K562 (cell line): Measurements from ENCODE around the gene BAHD1. TPM values are rescaled to one million over a fixed set of nuclear protein-coding genes. Genes with fewer than 3 reads are reported as not detected.

Source experiments
- ATAC-seq: fragments of 200-7000 bp; cut with Tn5 transposase; 3 replicates; pipeline ENCODE4 v1.9.1; 2020; ENCODE audit warnings: moderate library complexity
- BruUV-seq: library from RNA; stranded (reverse); fragments of 400-500 nt; replicated peaks from 2 replicates; lab custom pipeline; 2021; lab: Mats Ljungman, UMichigan
- CTCF ChIA-PET: fragments of 300-600 bp; formaldehyde crosslinking; extraction: SDS; loops from one replicate; lab custom pipeline; 2021; ENCODE audit warnings: low intra/inter-chr PET ratio; lab: Yijun Ruan, JAX
- POLR2A ChIA-PET: fragments of 300-600, 350-650 bp; sonication (Branson Sonifier 250); formaldehyde crosslinking; extraction: SDS; loops from one replicate; lab custom pipeline; 2021; ENCODE audit warnings: antibody characterized with exemption, inconsistent platforms; lab: Yijun Ruan, JAX
- DNase-seq, 4 experiments: peaks; one replicate each; pipeline versions ENCODE4 v3.0.0 to v3.0.0-alpha.2; 2011 to 2018; ENCODE audit warnings: low spot score in 3 of 4, mixed read lengths in 3 of 4; ENCODE audit errors: extremely low read depth in 1 of 4
- FAIRE-seq: peaks from 2 replicates; lab custom pipeline; 2011; peaks lifted over from hg19 to GRCh38; lab: Jason Lieb, UNC
- H2AFZ ChIP-seq: 2 replicates; pipeline ENCODE4 v1.6.0; 2011; ENCODE audit warnings: low read depth, low read length, control low read depth, inconsistent platforms
- H3K27ac ChIP-seq: fragments of 200-600 bp; 3 replicates; pipeline ENCODE4 v1.8.0; 2011; ENCODE audit warnings: low read depth, mild to moderate bottlenecking, control low read depth, inconsistent platforms, low read length, moderate library complexity, mixed read lengths; ENCODE audit errors: extremely low read depth
- H3K27me3 ChIP-seq, 2 experiments: fragments of 300-600 bp in 1 of 2; 2 replicates in 1 of 2; 3 replicates in 1 of 2; pipeline versions ENCODE4 v1.6.0 to v1.8.0; 2011; ENCODE audit warnings: inconsistent platforms in 2 of 2, low read length in 2 of 2, mild to moderate bottlenecking in 1 of 2, mixed read lengths in 1 of 2, moderate library complexity in 1 of 2; ENCODE audit not compliant: control insufficient read depth in 2 of 2, insufficient read depth in 2 of 2
- H3K36me3 ChIP-seq: fragments of 300-600 bp; 3 replicates; pipeline ENCODE4 v1.8.0; 2011; ENCODE audit warnings: mild to moderate bottlenecking, low read length, inconsistent platforms; ENCODE audit not compliant: control insufficient read depth, insufficient read depth
- H3K4me1 ChIP-seq, 2 experiments: fragments of 200-600 bp in 1 of 2; replicated peaks in 1 of 2; 2 replicates in 1 of 2; 3 replicates in 1 of 2; pipeline versions ENCODE4 v1.5.1 to v1.8.0; 2011; ENCODE audit warnings: inconsistent platforms in 2 of 2, low read length in 2 of 2, mild to moderate bottlenecking in 1 of 2, mixed read lengths in 1 of 2, moderate library complexity in 1 of 2; ENCODE audit not compliant: control insufficient read depth in 2 of 2, insufficient read depth in 2 of 2
- H3K4me2 ChIP-seq: 2 replicates; pipeline ENCODE4 v1.6.1; 2011; ENCODE audit warnings: low read length, control low read depth, inconsistent platforms, mixed read lengths; ENCODE audit not compliant: insufficient read depth
- H3K4me3 ChIP-seq: fragments of 200-600 bp; sonication (generic), shearing (Covaris generic); 2 replicates; pipeline ENCODE4 v1.5.1; 2016; ENCODE audit warnings: control low read depth, inconsistent platforms
- H3K79me2 ChIP-seq: fragments of 200-600 bp; 3 replicates; pipeline ENCODE4 v1.8.0; 2011; ENCODE audit warnings: low read length, inconsistent platforms; ENCODE audit not compliant: control insufficient read depth, insufficient read depth
- H3K9ac ChIP-seq, 2 experiments: 2 replicates each; pipeline versions ENCODE4 v1.6.0 to v1.6.1; 2011; ENCODE audit warnings: low read depth in 2 of 2, low read length in 2 of 2, control low read depth in 1 of 2, inconsistent platforms in 1 of 2, mild to moderate bottlenecking in 1 of 2, mixed read lengths in 1 of 2; ENCODE audit not compliant: insufficient read depth in 1 of 2
- H3K9me1 ChIP-seq: one replicate; pipeline ENCODE4 v1.6.0; 2011; ENCODE audit warnings: inconsistent platforms, mild to moderate bottlenecking, low read length, moderate library complexity; ENCODE audit not compliant: control insufficient read depth, insufficient read depth
- H3K9me3 ChIP-seq: replicated peaks from 2 replicates; pipeline ENCODE4 v1.5.1; 2011; ENCODE audit warnings: low read depth, low read length, inconsistent platforms; ENCODE audit not compliant: control insufficient read depth, insufficient read depth
- H4K20me1 ChIP-seq: replicated peaks from 2 replicates; pipeline ENCODE4 v1.6.1; 2011; ENCODE audit warnings: low read length, inconsistent platforms, mixed read lengths; ENCODE audit not compliant: control insufficient read depth, insufficient read depth
- AFF1 ChIP-seq, 2 experiments: fragments of 450-650 bp; IDR thresholded peaks; 2 replicates each; pipeline ENCODE4 v1.6.1; 2018; ENCODE audit warnings: mild to moderate bottlenecking in 2 of 2, low read depth in 1 of 2; ENCODE audit not compliant: partially characterized antibody in 2 of 2
- CREB1 ChIP-seq, 2 experiments: sonication (generic) in 1 of 2; formaldehyde crosslinking in 1 of 2; IDR thresholded peaks; 2 replicates each; pipeline versions ENCODE4 v1.6.1 to v1.8.0; 2012 to 2022; ENCODE audit warnings: inconsistent platforms in 1 of 2, mild to moderate bottlenecking in 1 of 2, missing genetic modification reagents in 1 of 2, moderate library complexity in 1 of 2
- KDM1A ChIP-seq, 2 experiments: fragments of 450-650 bp; IDR thresholded peaks; 2 replicates each; pipeline ENCODE4 v1.6.1; 2016; ENCODE audit warnings: mild to moderate bottlenecking in 2 of 2
- MCM3 ChIP-seq: fragments of 450-650 bp; IDR thresholded peaks from 2 replicates; pipeline ENCODE4 v1.6.1; 2016
- MED1 ChIP-seq: sonication (generic); formaldehyde crosslinking; IDR thresholded peaks from 2 replicates; pipeline ENCODE4 v1.8.1; 2023; ENCODE audit warnings: missing genetic modification reagents, borderline replicate concordance
- NEUROD1 ChIP-seq: fragments of 150-350 bp; IDR thresholded peaks from 2 replicates; pipeline ENCODE4 v1.6.1; 2014; ENCODE audit warnings: borderline replicate concordance, low read length, low read depth; ENCODE audit not compliant: partially characterized antibody
- PATZ1 ChIP-seq: fragments of 250-450 bp; sonication (Bioruptor Pico); IDR thresholded peaks from 2 replicates; pipeline ENCODE4 v1.5.0; 2020; ENCODE audit warnings: mild to moderate bottlenecking, borderline replicate concordance
- POLR2G ChIP-seq: fragments of 200-400 bp; formaldehyde crosslinking; IDR thresholded peaks from 2 replicates; pipeline ENCODE4 v1.6.1; 2017; ENCODE audit warnings: low read depth, mild to moderate bottlenecking, antibody characterized with exemption, low read length, moderate library complexity
- TAF1 ChIP-seq: IDR thresholded peaks from 2 replicates; pipeline ENCODE4 v1.6.1; 2011; ENCODE audit warnings: mild to moderate bottlenecking, low read length, moderate library complexity; ENCODE audit not compliant: insufficient read depth, control insufficient read depth, severe bottlenecking; ENCODE audit errors: extremely low read depth
- TOE1 ChIP-seq, 2 experiments: fragments of 450-650 bp in 1 of 2; sonication (generic) in 1 of 2; formaldehyde crosslinking in 1 of 2; IDR thresholded peaks; 2 replicates each; pipeline versions ENCODE4 v1.7.1 to v1.8.0; 2016 to 2022; ENCODE audit warnings: borderline replicate concordance in 2 of 2, mild to moderate bottlenecking in 2 of 2, antibody characterized with exemption in 1 of 2, inconsistent platforms in 1 of 2, low read depth in 1 of 2, missing genetic modification reagents in 1 of 2, moderate library complexity in 1 of 2
- USF1 ChIP-seq: sonication (generic); formaldehyde crosslinking; IDR thresholded peaks from 2 replicates; pipeline ENCODE4 v1.9.0; 2022; ENCODE audit warnings: mild to moderate bottlenecking, missing genetic modification reagents
- ZNF324 ChIP-seq: fragments of 250-450 bp; sonication (Bioruptor Pico); IDR thresholded peaks from 2 replicates; pipeline ENCODE4 v1.4.0; 2020; ENCODE audit warnings: mild to moderate bottlenecking
- ZNF584 ChIP-seq: fragments of 200-800 bp; sonication (Bioruptor generic); IDR thresholded peaks from 2 replicates; pipeline ENCODE4 v1.6.1; 2016; ENCODE audit warnings: low read depth, mild to moderate bottlenecking, missing genetic modification characterization, missing compliant biosample characterization
- ZNF780A ChIP-seq: fragments of 250-450 bp; sonication (Bioruptor Pico); IDR thresholded peaks from 2 replicates; pipeline ENCODE4 v1.5.0; 2021; ENCODE audit warnings: mild to moderate bottlenecking
- WGBS: fragments of 100-300 bp; shearing (Covaris generic); methylation state at CpG from one replicate; pipeline ENCODE4 v1.1.6; 2016; ENCODE audit warnings: low coverage, mixed read lengths; ENCODE audit not compliant: insufficient coverage; ENCODE audit errors: missing lambda C conversion rate; 5-methylcytosine and 5-hydroxymethylcytosine counted together
- in situ Hi-C: fragments of 300-500 bp; cut with MboI; formaldehyde crosslinking; loops from 4 replicates; pipeline ENCODE4 v1.15.0; 2018; ENCODE audit warnings: inconsistent platforms, mixed read lengths
- intact Hi-C: fragments of 100-400 bp; cut with micrococcal nuclease; formaldehyde crosslinking; loops from 2 replicates; pipeline ENCODE4 v1.14.2; 2022
- polyA plus RNA-seq, 8 experiments: library from polyadenylated mRNA; depleted of rRNA in 4 of 8; stranded (reverse) in 5 of 8; unstranded in 3 of 8; fragments of >200 nt; fragmentation: Nextera tagmentation in 2 of 8; fragmentation: Illumina TruSeq in 1 of 8; extraction: Ambion mirVana in 2 of 8; extraction: Trizol in 1 of 8; gene quantifications; 2 replicates each; pipeline versions ENCODE4 v1.2.1 to v1.2.3, GENCODE V29; 2011 to 2014; ENCODE audit warnings: inconsistent platforms in 1 of 8, missing spikeins in 1 of 8
- total RNA-seq, 7 experiments: library from RNA; depleted of rRNA in 6 of 7; stranded (reverse); fragments of >200 nt in 6 of 7; fragmentation: Illumina TruSeq in 2 of 7; extraction: Trizol in 2 of 7; gene quantifications; 2 replicates each; pipeline versions ENCODE4 v1.2.1 to v1.2.3, GENCODE V29; 2011 to 2021; ENCODE audit warnings: low replicate concordance in 1 of 7

Gene BAHD1
- total and polyA plus RNA-seq, 9 of the 15 experiments (the other 6 are each of a cell fraction or from before 2014, with no cell fraction given): 0.55 to 38.5 (median 11.5) TPM

GRCh38 chr15:40407330-40407990 is 33.3 kb upstream of the BAHD1 start:
- CTCF ChIA-PET: no interaction called here
- POLR2A ChIA-PET: interaction anchor here (1.0 to 2.9 kb wide), 2 partner anchors 10 kb away, joined by 3 to 11 read pairs; no protein-coding TSS in a partner anchor
- H3K4me3 ChIP-seq: no peak overlapping the region
- no peak for TF ChIP-seq AFF1 (IDR thresholded peaks at IDR 0.05; ENCODE audit: low read depth in 1 of 2, partially characterized antibody in 2 of 2)
- TF ChIP-seq ZNF780A: no peak
- TF ChIP-seq MED1 (CRISPR knock-in tag): no peak
- no peak for TF ChIP-seq MCM3
- no peak for TF ChIP-seq KDM1A (IDR thresholded peaks at IDR 0.05)
- no peak for TF ChIP-seq POLR2G
- no peak for TF ChIP-seq ZNF324
- TF ChIP-seq TAF1: no peak
- TF ChIP-seq ZNF584 (CRISPR knock-in tag): no peak
- no peak for TF ChIP-seq CREB1 (IDR thresholded peaks at IDR 0.05)
- no peak for TF ChIP-seq CREB1 (CRISPR knock-in tag; IDR thresholded peaks at IDR 0.05)
- TF ChIP-seq USF1: no peak
- no peak for TF ChIP-seq NEUROD1
- TF ChIP-seq PATZ1 (CRISPR knock-in tag): no peak
- TF ChIP-seq TOE1 (IDR thresholded peaks at IDR 0.05; ENCODE audit: borderline replicate concordance): no peak
- TF ChIP-seq TOE1 (CRISPR knock-in tag; IDR thresholded peaks at IDR 0.05; ENCODE audit: borderline replicate concordance, low read depth): no peak
- TF ChIP-seq, all 486 proteins: peak for 0
- in situ Hi-C loops (no loop called here), intact Hi-C loops (no loop called here)
- H3K9me3 ChIP-seq: no peaks in the 10 kb centered on the region
- peaks cover 0 to 8% of the 10 kb centered on the region in 2 experiments; a peak in 1 of 5 replicates for H3K4me1 ChIP-seq
- WGBS: 47% methylated on average over 8 of the region's 8 CpGs
- H3K27ac ChIP-seq: no peak overlapping the region
- ATAC-seq (no peak), DNase-seq (no peak), FAIRE-seq (no peak)
- H3K4me2 ChIP-seq: no peak overlapping the region
- no TSS peak for BruUV-seq
- no peaks in the 10 kb centered on the region for H3K9me1 ChIP-seq
- no peak overlapping the region for H3K9ac ChIP-seq
- H3K36me3 ChIP-seq: 0 out of 3 replicates have a peak, but pooled peaks cover 3% of the 10 kb centered on the region
- no peaks in the 10 kb centered on the region for H3K79me2 ChIP-seq
- no peaks in the 10 kb centered on the region for H3K27me3 ChIP-seq
- H4K20me1 ChIP-seq: no peaks in the 10 kb centered on the region
- no peak overlapping the region for H2AFZ ChIP-seq
